NK-92 (cell line): ENCODE results near the gene UBE2Q2.
"Not testable (repeated sequence)": the region's sequence is repeated elsewhere in the genome, so short reads cannot be mapped to it uniquely, and the experiment has no call there.

Experiments used
- DNase-seq: peaks from one replicate; lab custom pipeline; 2025; ENCODE audit not compliant: unreplicated experiment; lab: John Stamatoyannopoulos, UW

Gene UBE2Q2

GRCh38 chr15:75842722-75843677, at the start of gene UBE2Q2:
UBE2Q2 (plus strand) TSS chr15:75843447; CDS start chr15:75843667, 220 bp downstream.
- no peak for DNase-seq

GRCh38 chr15:75796321-75796720, 46.9 kb upstream of the UBE2Q2 start:
- no peak for DNase-seq

- DNase-seq: not testable (repeated sequence)
These were observed 46.1 kb upstream of the UBE2Q2 start for GRCh38 chr15:75797146-75797545.

- no peak for DNase-seq
These were observed 44.1 kb upstream of the UBE2Q2 start for GRCh38 chr15:75799190-75799589.

GRCh38 chr15:75800409-75800808, 42.8 kb upstream of the UBE2Q2 start:
- not testable (repeated sequence) for DNase-seq

GRCh38 chr15:75801859-75802593, 41.2 kb upstream of the UBE2Q2 start:
- no peak for DNase-seq

GRCh38 chr15:75807486-75807885, 35.8 kb upstream of the UBE2Q2 start:
- not testable (repeated sequence) for DNase-seq

- DNase-seq: not testable (repeated sequence)
These were observed 35.2 kb upstream of the UBE2Q2 start for GRCh38 chr15:75808009-75808408.

GRCh38 chr15:75808563-75808962, 34.7 kb upstream of the UBE2Q2 start:
- DNase-seq: no peak

GRCh38 chr15:75809986-75810750, 33.1 kb upstream of the UBE2Q2 start:
- DNase-seq: no peak

GRCh38 chr15:75810874-75811498, 32.3 kb upstream of the UBE2Q2 start:
- DNase-seq: no peak

GRCh38 chr15:75811626-75812025, 31.6 kb upstream of the UBE2Q2 start:
- DNase-seq: no peak

GRCh38 chr15:75814794-75815193, 28.5 kb upstream of the UBE2Q2 start:
- no peak for DNase-seq

- DNase-seq: no peak
These were observed 27.2 kb upstream of the UBE2Q2 start for GRCh38 chr15:75815811-75816719.

GRCh38 chr15:75817138-75817935, 25.9 kb upstream of the UBE2Q2 start:
- DNase-seq: no peak

- no peak for DNase-seq
These were observed 23.0 kb upstream of the UBE2Q2 start for GRCh38 chr15:75820206-75820605.

GRCh38 chr15:75821786-75822345, 21.4 kb upstream of the UBE2Q2 start:
- DNase-seq: no peak

- DNase-seq: no peak
These were observed 20.5 kb upstream of the UBE2Q2 start for GRCh38 chr15:75822685-75823278.
